HG02840 (cell line): ENCODE results near the gene ATP5F1A.
A peak's percentile ranks its signal among the peaks of the same experiment; 100 is the strongest.
"Not testable (repeated sequence)": the region's sequence is repeated elsewhere in the genome, so short reads cannot be mapped to it uniquely, and the experiment has no call there.

Experiments used
- ATAC-seq: cut with Tn5 transposase; IDR thresholded peaks from one replicate; pipeline ENCODE4 v1.9.1; 2021; ENCODE audit warnings: mild to moderate bottlenecking, moderate library complexity, moderate number of reproducible peaks; ENCODE audit not compliant: unreplicated experiment, low FRiP score

ATP5F1A gene

DNA sequence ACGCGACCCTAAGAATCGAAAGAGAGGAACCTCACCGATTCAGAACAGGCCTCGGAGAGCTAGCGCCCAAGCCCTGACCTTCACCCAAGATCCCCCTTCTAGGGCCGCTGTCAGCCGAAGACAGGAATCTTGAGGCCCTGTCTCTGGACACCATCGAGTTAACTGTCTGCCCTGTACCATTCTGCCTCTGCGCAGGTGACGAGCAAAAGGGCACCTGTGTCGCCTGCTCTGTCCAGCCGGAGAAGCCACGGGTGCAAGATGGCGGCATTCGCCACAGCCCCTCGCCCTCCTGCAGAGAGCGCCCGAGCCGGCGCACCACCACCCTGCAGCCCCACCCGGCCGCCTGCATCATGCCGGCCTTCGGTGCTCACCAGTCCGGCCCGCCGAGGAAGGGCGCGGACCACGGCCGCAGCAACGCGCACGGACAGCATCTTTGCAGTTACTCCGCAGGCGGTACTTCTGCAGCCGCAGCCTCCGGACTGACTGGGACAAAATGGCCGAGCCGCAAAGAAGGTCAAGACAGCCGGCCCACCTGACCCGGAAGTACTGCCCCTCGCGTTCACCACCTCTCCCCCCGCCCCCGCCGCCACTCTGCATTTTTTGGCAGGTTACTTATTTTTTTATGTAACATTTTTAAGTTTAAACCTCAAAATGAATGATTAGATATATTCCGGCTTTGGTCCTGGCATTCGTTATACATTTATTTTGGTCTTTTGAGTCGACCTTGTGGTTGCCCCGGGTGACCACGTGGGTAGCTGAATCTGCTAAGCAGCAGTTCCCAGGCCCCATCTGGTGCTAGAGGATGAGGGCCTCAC, at the start of gene ATP5F1A:
ATP5F1A (minus strand) TSS at position 496 of the 815 bp plus-strand sequence; CDS start at position 431, 65 bp downstream.
- ATAC-seq = peak; percentile 78

DNA sequence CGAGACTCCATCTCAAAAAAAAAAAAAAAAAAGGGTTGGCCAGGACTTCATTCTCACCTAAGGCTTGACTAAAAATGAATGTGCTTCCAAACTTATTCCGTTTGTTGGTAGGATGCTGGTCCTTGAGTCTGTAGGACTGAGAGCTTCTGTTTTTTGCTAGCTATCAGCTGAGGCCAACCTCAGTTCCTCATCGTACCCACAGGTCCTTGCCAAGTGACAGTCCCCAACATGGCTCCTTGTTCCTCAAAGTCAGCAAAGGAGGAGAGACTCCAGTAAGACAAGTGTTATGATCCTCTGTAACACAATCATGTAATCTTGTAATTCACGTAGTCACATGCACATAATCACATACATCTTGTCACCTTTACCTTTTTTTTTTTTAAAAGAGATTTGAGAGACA, 43.1 kb upstream of the ATP5F1A start:
- ATAC-seq = no peak

DNA sequence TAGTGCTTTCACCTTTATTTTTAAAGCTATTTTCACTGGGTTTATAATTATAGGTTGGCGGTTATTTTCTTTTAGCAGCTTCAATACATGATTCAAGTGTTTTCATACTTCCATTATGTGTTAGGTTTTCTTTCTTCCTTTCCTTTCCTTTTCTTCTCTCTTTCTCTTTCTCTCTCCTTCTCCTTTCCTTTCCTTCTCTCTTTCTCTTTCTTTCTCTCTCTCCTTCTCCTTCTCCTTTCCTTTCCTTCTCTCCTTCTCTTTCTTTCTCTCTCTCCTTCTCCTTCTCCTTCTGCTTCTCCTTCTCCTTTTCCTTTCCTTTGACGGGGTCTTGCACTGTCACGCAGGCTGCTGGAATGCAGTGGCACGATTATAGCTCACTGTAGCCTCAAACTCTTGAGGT, 42.1 kb upstream of the ATP5F1A start:
- ATAC-seq = no peak

DNA sequence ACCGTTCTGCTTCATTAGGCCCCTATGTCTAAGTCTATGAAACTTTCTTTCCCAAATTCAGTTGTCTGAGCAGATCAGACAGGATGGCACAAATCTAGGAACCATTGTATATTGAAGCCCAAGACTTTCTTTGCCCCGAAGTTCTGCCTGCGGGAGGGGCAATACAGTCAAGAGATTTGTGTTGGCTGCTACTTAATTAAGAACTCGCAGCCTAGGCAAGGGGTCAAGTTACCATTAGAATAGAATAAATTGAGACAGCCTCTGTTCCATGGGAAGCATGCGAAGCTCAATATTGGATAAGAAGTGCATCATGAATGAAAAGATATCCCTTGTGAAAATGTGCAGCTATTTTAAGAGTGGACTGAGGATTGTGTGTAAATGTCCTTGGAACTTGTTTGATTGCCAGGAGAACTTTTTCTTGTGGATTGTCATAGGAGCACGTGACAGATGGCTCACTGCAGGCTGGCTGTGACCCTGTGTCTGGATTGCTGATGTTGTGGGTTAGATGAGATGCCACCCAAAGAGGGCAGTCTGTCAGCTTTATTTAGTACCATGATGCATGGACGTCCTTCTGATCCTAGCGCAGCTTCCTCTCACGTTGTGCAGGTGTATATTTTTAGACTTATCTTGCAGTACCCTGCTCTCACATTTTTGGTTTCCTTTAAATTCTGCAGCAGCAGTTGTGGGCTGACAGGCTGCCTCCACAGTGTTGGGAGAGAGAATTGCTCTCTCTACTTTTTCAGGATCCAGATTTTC, 37.0 kb upstream of the ATP5F1A start:
- ATAC-seq = no peak

DNA sequence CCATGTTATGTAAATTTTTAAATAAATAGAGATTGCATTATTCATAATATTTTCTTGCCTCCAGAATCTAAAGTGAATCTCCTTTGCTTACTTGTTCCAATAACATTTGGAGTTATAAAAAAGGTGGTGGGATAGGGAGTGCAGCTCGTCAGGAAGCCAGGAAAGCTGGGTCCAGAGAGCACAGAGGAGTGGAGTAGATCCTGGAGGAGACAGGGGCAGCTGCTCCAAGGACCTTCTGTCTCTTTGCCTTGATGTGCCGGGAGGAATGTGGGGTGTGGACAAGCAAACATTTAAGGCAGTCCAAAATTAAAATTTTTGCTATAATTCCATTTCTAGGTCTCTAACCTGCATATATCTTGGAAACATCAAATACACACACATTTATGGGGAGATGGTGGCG, 35.4 kb upstream of the ATP5F1A start:
- no peak for ATAC-seq

DNA sequence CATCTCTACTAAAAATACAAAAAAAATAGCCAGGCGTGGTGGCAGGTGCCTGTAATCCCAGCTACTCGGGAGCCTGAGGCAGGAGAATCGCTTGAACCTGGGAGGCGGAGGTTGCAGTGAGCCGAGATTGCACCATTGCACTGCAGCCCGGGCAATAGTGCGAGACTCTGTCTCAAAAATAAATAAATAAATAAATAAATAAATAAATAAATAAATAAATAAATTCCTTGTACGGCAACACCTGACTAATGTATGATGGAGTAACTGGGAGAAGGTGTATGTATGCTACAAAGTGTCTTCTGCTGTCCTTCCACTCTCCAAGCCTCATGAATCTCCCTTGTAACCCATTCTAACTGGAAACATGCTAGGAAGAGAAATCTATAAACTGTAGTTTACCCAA, 32.5 kb upstream of the ATP5F1A start:
- ATAC-seq = not testable (repeated sequence)

DNA sequence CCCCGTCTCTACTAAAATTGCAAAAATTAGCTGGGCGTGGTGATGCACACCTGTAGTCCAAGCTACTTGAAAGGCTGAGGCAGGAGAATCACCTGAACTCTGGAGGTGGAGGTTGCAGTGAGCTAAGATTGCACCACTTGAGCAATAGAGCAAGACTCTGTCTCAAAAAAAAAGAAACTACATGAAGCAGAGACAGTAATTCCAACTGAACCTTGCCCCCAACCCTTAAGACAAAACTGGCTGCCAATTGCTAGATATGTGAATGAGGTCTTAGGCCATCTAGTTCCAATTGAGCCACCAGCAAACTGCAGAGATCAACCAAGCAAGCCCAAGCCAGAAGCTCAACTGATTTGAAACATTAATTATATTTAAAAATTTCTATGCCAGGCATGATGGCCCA, 32.0 kb upstream of the ATP5F1A start:
- no peak for ATAC-seq

DNA sequence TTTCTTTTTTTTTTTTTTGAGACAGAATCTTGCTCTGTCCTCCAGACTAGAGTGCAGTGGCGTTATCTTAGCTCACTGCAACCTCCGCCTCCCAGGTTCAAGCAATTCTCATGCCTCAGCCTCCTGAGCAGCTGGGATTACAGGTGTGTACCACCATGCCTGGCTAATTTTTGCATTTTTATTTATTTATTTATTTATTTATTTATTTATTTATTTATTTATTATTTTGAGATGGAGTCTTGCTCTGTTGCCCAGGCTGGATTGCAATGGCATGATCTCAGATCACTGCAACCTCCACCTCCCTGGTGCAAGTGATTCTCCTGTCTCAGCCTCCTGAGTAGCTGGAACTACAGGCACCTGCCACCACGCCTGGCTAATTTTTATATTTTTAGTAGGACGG, 28.5 kb upstream of the ATP5F1A start:
- not testable (repeated sequence) for ATAC-seq

DNA sequence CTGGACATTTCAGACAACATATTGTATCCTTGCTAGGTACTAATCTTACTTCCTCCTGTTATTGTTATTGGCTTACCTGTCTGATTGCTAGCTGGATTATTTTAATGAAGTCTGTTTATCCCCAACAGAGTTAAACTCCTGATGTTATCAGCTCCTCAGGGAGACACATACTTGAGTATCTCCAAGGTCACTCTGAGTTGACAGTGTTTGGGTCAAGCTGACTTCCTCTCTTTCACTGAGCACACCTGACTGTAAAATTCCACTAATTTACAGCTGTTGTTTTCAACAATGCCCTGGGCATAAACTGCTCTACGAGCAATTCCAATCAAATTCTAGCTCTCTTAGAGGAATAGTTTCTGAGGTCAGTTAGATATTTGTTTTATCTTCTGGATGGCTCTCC, 15.7 kb upstream of the ATP5F1A start:
- no peak for ATAC-seq

DNA sequence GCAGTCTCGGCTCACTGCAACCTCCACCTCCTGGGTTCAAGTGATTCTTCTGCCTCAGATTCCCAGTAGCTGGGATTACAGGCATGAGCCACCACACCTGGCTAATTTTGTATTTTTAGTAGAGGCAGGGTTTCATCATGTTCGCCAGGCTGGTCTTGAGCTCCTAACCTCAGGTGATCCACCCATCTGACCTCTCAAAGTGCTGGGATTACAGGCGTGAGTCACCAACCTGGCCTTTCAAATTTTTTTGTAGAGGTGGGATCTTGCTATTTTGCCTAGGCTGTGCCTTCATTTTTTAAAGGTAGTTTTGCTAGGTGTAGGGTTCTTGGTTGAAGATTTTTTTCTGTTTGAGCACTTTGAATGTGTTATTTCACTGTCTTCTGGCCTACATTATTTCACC, 12.3 kb upstream of the ATP5F1A start:
- no peak for ATAC-seq

DNA sequence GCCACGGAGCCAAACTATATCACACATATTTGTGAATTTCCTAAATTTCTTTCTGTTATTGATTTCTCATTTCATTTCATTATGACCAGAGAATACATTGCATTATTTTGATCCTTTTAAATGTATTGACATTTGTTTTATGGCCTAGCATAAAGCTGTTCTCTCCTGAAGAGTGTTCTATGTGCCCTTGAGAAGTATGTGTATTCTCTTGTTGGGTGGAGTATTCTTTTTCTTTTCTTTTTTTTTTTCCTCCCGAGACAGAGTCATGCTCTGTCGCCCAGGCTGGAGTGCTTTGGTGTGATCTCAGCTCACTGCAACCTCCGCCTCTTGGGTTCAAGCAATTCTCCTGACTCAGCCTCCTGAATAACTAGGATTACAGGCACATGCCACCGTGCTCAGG, 11.3 kb upstream of the ATP5F1A start:
- ATAC-seq = no peak

DNA sequence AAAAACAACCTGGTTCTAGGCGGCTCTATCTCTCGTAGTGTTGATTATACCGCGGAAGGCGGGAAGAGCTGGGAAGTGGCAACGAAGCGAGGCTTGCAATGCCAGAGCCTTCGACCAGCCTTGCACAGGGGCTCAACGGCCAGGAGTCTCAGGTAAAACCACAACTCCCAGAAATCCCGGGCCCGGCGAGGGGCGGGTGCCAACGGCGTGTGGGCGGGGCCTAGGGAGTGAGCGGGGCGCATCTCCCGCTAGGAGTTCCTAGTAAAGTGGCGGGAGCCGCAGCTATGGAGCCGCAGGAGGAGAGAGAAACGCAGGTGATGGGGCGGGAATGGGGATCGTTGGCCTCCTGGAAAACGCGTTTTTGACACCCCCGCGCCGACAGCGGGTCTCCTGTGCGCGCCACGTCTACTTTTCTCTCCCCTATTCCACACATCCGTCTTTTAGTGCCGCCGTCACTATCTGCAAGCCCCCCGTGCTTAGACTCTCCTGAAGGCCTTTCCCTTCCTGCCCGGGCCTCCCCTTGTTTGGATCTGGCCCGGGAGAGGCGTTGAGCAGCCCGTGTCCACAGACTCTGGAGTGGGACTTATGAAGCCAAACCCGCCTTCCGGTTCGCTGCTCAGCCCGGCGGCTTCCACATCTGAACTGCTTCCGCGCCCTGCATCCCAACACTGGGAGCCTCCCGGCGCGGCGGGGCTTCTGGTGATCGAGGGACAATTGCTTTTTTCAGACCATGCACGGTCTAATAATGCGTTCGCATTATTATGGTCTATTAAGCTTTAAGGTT, 6.2 kb upstream of the ATP5F1A start, which contains the start of gene HAUS1:
HAUS1 (plus strand) TSS at position 258 of the 784 bp plus-strand sequence; CDS start at position 285, 27 bp downstream.
- ATAC-seq = peak; percentile 80

DNA sequence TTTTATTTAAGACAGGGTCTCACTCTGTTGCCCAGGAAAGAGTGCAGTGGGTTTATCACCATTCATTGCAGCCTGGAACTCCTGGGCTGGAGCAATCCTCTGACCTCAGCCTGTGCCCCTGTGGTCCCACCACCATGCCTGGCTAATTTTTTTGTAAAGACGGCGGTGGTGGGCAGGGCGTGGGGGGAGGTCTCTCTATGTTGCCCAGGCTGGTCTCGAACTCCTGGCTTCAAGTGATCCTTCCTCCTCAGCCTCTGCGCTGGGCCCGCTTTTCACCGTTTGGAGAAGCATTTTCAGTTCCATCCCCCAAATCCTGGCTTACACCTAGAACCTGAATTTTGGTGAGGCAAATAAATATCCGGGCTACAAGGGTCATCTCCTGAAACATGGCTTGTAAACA, 1.4 kb upstream of the ATP5F1A start:
- ATAC-seq = no peak

DNA sequence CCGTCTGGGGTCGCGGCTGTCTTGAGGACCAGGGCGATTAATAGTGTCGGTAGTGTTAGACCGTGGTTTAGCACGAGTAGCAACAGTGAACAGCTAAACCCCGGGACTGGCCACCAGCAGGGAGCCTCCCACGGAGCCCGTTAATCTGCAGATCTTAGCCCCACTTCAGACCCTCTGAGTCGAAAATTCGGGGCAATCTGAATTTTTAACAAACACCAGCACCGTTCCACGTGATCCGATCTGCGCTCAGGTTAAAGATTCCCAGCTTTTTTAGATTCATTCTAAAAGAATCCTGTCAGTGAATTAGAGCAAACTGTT, 479 bp upstream of the ATP5F1A start:
- ATAC-seq = no peak

DNA sequence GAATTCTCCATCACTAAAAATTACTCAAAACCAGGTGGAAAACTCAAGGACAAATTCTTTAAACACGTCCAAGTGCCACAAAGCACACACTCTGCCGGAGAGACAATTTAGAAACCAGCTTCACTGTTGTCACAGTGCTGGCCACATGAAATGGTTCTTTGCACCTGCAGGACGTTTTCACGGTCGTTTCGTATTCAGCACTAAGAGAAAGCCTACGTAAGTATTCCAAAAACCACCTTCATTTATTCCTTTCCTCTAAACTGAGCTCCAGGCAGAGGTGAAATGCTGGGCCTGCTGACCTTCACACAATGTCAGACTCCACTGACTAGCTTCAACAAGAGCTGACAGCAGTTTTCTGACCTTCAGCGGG, 680 bp downstream of the ATP5F1A start:
- peak; percentile 17 for ATAC-seq

DNA sequence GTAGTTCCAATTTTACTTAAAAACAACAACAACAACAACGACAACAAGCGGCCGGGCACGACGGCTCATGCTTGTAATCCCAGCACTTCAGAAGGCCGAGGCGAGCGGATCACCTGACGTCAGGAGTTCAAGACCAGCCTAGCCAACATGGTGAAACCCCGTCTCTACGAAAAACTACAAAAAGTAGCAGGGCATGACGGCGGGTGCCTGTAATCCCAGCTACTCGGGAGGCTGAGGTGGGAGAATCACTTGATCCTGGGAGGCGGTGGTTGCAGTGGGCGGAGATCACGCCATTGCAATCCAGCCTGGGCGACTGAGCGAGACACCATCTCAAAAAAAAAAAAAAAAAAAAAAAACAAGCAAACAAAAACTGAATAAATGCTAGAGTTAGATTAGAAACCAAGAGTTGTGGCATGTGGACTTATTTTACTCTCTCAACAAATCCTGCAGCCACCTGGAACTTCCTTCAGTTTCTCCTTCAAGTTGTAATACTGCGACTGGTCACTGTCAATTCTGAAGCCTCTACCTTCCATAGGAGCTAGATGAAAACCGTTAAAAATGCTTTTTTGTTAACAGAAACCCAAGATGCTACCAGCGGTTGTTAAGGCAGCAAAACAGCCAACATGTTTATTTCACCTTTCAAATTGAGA, 1.3 kb downstream of the ATP5F1A start:
- ATAC-seq = no peak

DNA sequence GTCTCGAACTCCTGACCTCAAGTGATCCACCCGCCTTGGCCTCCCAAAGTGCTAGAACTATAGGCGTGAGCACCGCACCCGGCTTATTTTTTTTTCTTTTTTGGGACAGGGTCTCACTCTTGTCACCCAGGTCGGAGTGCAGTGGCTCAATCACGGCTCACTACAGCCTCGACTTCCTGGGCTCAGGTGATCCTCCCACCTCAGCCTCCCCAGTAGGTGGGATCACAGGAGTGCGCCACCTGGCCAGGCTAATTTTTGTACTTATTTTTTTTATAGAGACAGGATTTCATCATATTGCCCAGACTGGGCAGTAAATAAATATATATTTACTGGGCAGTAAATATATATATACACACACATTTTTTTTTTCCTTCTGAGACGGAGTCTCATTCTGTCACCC, 2.6 kb downstream of the ATP5F1A start:
- no peak for ATAC-seq

DNA sequence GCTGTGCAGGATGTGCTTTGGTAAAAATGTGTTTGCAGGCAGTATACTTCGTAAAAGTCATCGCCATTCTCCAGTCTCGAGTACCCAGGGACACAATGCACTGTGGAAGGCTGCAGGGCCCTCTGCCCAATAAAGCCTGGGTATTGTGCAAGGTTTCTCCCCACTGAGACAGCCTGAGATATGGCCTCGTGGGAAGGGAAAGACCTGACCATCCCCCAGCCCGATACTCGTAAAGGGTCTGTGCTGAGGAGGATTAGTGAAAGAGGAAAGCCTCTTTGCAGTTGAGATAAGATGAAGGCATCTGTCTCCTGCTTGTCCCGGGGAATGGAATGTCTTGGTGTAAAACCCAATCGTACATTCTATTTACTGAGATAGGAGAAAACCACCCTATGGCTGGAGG, 9.6 kb downstream of the ATP5F1A start:
- ATAC-seq = not testable (repeated sequence)

DNA sequence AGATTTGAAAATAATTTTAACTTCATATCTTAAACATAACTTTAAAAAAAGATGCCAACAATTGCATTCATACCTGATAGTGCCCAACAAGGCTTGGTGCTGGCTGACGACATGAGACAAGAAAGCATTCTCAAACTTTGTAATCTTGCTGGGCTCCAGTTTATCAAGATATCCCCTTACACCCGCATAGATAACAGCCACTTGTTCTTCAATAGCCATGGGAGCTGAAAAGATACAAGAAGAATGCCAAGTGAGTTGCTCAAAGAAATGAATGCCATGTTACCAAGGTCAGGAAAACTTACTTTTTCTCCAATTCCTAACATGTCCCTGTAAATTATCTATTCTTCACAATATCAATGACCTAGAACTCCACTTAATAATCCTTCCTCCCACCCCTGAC, 13.7 kb downstream of the ATP5F1A start:
- no peak for ATAC-seq

DNA sequence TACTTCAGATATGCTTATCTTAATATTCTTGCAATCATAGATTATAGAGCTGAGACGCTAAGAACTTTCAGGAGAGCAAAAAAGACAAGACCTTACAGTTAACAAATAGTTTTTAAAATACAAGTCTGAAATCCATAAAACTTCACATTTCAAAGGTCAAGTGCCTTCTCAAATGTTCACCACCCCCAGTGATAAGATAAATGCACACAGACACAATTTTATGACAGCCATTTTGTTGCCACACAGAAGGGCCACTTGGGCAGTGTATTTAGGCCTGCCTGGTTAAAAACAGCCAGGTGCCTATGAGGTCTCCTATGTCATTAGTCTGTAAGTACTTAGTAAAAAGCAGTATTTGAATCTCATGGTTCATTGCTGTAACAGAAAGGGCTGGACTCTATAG, 17.9 kb downstream of the ATP5F1A start:
- ATAC-seq = no peak

DNA sequence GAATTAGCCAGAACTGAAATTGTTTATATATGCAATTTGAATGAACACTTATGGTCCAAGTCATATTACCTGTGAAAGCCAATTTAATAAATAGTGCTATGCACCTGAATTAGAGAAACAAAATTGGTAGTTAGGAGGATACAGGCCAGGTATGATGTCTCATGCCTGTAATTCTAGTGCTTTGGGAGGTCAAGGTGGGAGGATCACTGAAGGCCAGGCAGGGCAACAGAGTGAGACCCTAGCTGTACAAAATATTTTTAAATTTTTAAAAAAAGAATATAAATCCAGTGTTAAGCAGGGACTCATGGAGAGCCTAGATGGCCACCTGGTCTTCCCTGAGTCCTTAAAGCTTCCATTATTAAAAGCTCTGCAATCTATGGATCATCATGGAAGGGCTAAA, 18.8 kb downstream of the ATP5F1A start:
- no peak for ATAC-seq
